Gastrocnemius medialis (tissue), 4 donors: ENCODE measurements around the gene LRRK1.

Source experiments
- CTCF ChIP-seq, 5 experiments: fragments of 450-650 bp in 3 of 5; fragments of 200-600 bp in 2 of 5; sonication (generic) in 2 of 5; IDR thresholded peaks in 4 of 5; conservative IDR thresholded peaks in 1 of 5; 1 replicate in 4 of 5; 2 replicates in 1 of 5; pipeline ENCODE4 v1.5.1; 2016 to 2019; ENCODE audit warnings: antibody characterized with exemption in 5 of 5, mild to moderate bottlenecking in 3 of 5, moderate library complexity in 3 of 5
- POLR2A ChIP-seq, 2 donors: fragments of 450-650 bp; IDR thresholded peaks; one replicate each; pipeline ENCODE4 v1.6.1; 2017; ENCODE audit warnings: antibody characterized with exemption in 2 of 2, mild to moderate bottlenecking in 2 of 2, moderate library complexity in 2 of 2

DNA sequence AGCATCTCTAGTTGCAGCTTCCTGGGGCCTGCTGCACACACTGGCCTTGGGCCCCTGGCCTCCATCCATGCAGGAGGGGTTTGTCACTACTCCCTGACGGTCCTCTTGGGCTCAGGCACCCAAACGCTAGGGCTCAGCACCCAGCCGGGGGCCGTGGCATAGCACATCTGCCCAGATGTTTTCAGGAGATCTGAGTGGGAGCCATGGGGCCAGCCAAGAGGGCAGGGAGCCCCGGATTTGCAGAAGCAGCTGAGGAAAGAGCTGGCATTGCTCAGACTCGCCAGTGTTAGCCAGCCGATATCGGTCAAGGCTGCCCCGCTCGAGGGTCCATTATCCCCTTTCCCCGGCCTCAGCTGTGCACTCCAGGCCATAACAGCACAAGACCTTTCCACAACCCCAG, 41.0 kb upstream of the LRRK1 start:
- TF ChIP-seq CTCF (IDR thresholded peaks at IDR 0.05 in 4 of 5, conservative IDR thresholded peaks at IDR 0.05 in 1 of 5) (no peak), POLR2A (IDR thresholded peaks at IDR 0.05) (no peak)
